Loucy (cell line): ENCODE measurements around the gene COMMD8.
A peak's percentile ranks its signal among the peaks of the same experiment; 100 is the strongest.

Experiments used
- H2AFZ ChIP-seq: fragments of 200-600 bp; sonication (generic); 2 replicates; pipeline ENCODE4 v1.6.0; 2016; ENCODE audit warnings: antibody characterized with exemption, mild to moderate bottlenecking, low read length, moderate library complexity
- H3F3A ChIP-seq: fragments of 200-600 bp; 2 replicates; pipeline ENCODE4 v1.6.0; 2016; ENCODE audit warnings: antibody characterized with exemption, low read depth, mild to moderate bottlenecking
- H3K27me3 ChIP-seq: fragments of 200-600 bp; sonication (generic); 2 replicates; pipeline ENCODE4 v1.6.1; 2014; ENCODE audit warnings: low read length, mild to moderate bottlenecking; ENCODE audit not compliant: insufficient read depth, poor library complexity, severe bottlenecking
- H3K36me3 ChIP-seq: fragments of 200-600 bp; sonication (generic); 2 replicates; pipeline ENCODE4 v1.6.1; 2016; ENCODE audit warnings: low read length; ENCODE audit not compliant: insufficient read depth
- H3K4me1 ChIP-seq: fragments of 200-600 bp; sonication (generic); 2 replicates; pipeline ENCODE4 v1.5.1; 2014; ENCODE audit warnings: low read length, mild to moderate bottlenecking; ENCODE audit not compliant: insufficient read depth, poor library complexity, severe bottlenecking
- H3K4me2 ChIP-seq: fragments of 200-600 bp; sonication (generic); 2 replicates; pipeline ENCODE4 v1.6.0; 2014; ENCODE audit warnings: antibody characterized with exemption, low read length, low read depth, mild to moderate bottlenecking; ENCODE audit not compliant: poor library complexity, severe bottlenecking
- H3K4me3 ChIP-seq: fragments of 200-600 bp; sonication (generic); 2 replicates; pipeline ENCODE4 v1.5.1; 2014; ENCODE audit warnings: low read length, mild to moderate bottlenecking, mixed read lengths; ENCODE audit not compliant: poor library complexity, severe bottlenecking
- H3K79me2 ChIP-seq: fragments of 200-600 bp; sonication (generic); 2 replicates; pipeline ENCODE4 v1.6.1; 2014; ENCODE audit warnings: low read length; ENCODE audit not compliant: insufficient read depth
- H3K9ac ChIP-seq: fragments of 200-600 bp; sonication (generic); 2 replicates; pipeline ENCODE4 v1.6.0; 2014; ENCODE audit warnings: mild to moderate bottlenecking, low read depth, low read length, moderate library complexity; ENCODE audit not compliant: poor library complexity, severe bottlenecking
- H3K9me2 ChIP-seq: fragments of 200-600 bp; sonication (generic); replicated peaks from 2 replicates; pipeline ENCODE4 v1.6.1; 2016; ENCODE audit warnings: low read depth, low read length, mixed read lengths
- H3K9me3 ChIP-seq: fragments of 200-600 bp; sonication (generic); 2 replicates; pipeline ENCODE4 v1.6.1; 2014; ENCODE audit warnings: mild to moderate bottlenecking, antibody characterized with exemption, low read length, low read depth; ENCODE audit not compliant: insufficient read depth
- H4K20me1 ChIP-seq: fragments of 200-600 bp; sonication (generic); 2 replicates; pipeline ENCODE4 v1.6.0; 2014; ENCODE audit warnings: antibody characterized with exemption, low read length, mild to moderate bottlenecking; ENCODE audit not compliant: insufficient read depth, poor library complexity, severe bottlenecking
- EZH2phosphoT487 ChIP-seq: fragments of 200-600 bp; IDR thresholded peaks from 2 replicates; pipeline ENCODE4 v1.6.1; 2018; ENCODE audit warnings: antibody characterized with exemption, mild to moderate bottlenecking, moderate library complexity, borderline replicate concordance
- TF ChIP-seq, protein P1 (sequence below): fragments of 200-600 bp; sonication (generic); conservative IDR thresholded peaks from 2 replicates; pipeline ENCODE4 v1.5.1; 2014; ENCODE audit warnings: mild to moderate bottlenecking, antibody characterized with exemption, low read length

The COMMD8 gene

DNA sequence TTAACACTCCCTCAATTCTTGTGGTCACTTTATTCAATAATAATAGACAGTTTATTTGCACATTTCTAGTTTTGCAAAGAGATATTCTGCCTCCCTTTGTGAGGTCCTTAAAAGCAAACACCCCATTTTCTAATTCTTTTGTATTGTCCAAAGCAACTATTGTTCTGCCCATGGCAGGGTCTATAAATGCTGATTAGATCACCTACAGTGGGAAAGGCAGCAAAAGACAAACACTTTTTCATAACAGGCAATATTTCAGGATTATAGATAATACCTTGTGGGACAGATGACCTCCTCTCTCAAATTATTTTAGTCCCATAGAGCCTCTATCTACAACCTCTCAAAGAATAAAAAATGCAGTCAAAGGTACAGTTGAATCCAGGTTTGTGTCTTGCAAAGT lies 28.6 kb downstream of the COMMD8 start:
- no peak overlapping the region for H2AFZ ChIP-seq
- H4K20me1 ChIP-seq: no peaks in the 10 kb centered on the region
- no peaks in the 10 kb centered on the region for H3K79me2 ChIP-seq
- H3K9me3 ChIP-seq: no peaks in the 10 kb centered on the region
- no peaks in the 10 kb centered on the region for H3K36me3 ChIP-seq
- no peaks in the 10 kb centered on the region for H3K9me2 ChIP-seq
- no peak overlapping the region for H3K4me3 ChIP-seq
- H3K9ac ChIP-seq: no peak overlapping the region
- 0 out of 2 replicates have a peak, but pooled peaks cover 5% of the 10 kb centered on the region for H3F3A ChIP-seq
- H3K4me2 ChIP-seq: no peak overlapping the region
- H3K4me1 ChIP-seq: peaks cover 44% of the 10 kb centered on the region
- TF ChIP-seq EZH2phosphoT487: no peak
- TF ChIP-seq, protein P1, sequence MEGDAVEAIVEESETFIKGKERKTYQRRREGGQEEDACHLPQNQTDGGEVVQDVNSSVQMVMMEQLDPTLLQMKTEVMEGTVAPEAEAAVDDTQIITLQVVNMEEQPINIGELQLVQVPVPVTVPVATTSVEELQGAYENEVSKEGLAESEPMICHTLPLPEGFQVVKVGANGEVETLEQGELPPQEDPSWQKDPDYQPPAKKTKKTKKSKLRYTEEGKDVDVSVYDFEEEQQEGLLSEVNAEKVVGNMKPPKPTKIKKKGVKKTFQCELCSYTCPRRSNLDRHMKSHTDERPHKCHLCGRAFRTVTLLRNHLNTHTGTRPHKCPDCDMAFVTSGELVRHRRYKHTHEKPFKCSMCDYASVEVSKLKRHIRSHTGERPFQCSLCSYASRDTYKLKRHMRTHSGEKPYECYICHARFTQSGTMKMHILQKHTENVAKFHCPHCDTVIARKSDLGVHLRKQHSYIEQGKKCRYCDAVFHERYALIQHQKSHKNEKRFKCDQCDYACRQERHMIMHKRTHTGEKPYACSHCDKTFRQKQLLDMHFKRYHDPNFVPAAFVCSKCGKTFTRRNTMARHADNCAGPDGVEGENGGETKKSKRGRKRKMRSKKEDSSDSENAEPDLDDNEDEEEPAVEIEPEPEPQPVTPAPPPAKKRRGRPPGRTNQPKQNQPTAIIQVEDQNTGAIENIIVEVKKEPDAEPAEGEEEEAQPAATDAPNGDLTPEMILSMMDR: no peak
- H3K27me3 ChIP-seq: no peaks in the 10 kb centered on the region

DNA sequence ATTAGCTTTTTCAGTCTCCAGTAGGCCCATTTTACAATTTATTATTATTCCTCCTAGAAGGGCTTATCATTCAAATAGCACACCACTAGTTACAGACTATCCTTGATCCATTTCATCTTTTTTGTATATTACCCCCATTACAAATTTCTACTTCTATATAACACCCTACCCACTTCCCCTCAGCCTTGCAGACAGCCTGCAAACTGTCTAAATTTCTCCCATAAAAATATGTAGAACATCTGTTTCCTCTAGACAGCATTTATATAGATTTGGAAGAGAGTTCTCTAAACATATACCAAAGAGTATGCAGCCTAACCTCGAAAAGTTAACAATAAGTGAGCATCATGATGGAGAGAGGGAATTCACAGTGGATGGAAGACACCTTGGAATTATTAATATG lies 30.8 kb downstream of the COMMD8 start:
- Histone ChIP-seq H3K79me2 (no peaks in the 10 kb centered on the region), H3K27me3 (no peaks in the 10 kb centered on the region), H3K9me2 (no peaks in the 10 kb centered on the region), H3K36me3 (no peaks in the 10 kb centered on the region), H3K4me3 (peak overlapping the region; percentile 52), H3K4me1 (peaks cover 35% of the 10 kb centered on the region), H3F3A (0 out of 2 replicates have a peak, but pooled peaks cover 5% of the 10 kb centered on the region), H3K9ac (peak overlapping the region; percentile 50), H2AFZ (no peak overlapping the region), H3K4me2 (peak overlapping the region; percentile 71), H3K9me3 (no peaks in the 10 kb centered on the region), H4K20me1 (no peaks in the 10 kb centered on the region)
- no peak for TF ChIP-seq EZH2phosphoT487
- TF ChIP-seq, protein P1: no peak

DNA sequence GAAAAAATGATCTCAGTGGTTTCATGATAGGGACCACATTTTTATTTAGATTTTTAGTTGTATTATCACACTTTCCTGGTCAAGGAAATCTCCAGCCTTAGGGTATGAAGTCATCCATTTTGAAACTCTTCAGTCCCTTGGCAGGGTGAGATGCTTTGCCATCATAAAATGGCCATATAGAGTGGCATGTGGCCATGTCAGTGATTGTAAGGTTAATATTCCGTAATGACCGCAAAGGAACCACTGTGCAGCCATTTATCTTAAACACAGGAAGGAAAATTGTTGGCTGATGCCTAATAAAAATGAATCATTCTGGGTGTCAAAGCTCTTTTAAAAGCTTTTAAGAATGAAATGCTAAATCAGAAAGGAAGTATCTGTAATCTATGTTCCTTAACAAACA lies 35.6 kb downstream of the COMMD8 start:
- Histone ChIP-seq H3K4me1 (peaks cover 19% of the 10 kb centered on the region), H3K36me3 (no peaks in the 10 kb centered on the region), H3K79me2 (no peaks in the 10 kb centered on the region), H4K20me1 (no peaks in the 10 kb centered on the region), H3K4me3 (no peak overlapping the region), H3K27me3 (no peaks in the 10 kb centered on the region), H3K9me3 (no peaks in the 10 kb centered on the region), H3F3A (0 out of 2 replicates have a peak, but pooled peaks cover 5% of the 10 kb centered on the region), H2AFZ (no peak overlapping the region), H3K9me2 (no peaks in the 10 kb centered on the region), H3K4me2 (no peak overlapping the region), H3K9ac (no peak overlapping the region)
- TF ChIP-seq, protein P1: no peak
- no peak for TF ChIP-seq EZH2phosphoT487
